Measurements from ENCODE around the gene ABHD2.

ABHD2 gene

GRCh38 chr15:89196994-89197393, 108.7 kb downstream of the ABHD2 start:
- Histone ChIP-seq H3K9me3 (ENCODE audit: control insufficient read depth, low read depth, low read length) (no peaks in the 10 kb centered on the region), H3K4me1 (ENCODE audit: control insufficient read depth, low read depth, low read length) (peaks cover 39% of the 10 kb centered on the region), H3K4me3 (ENCODE audit: low read length) (peak overlapping the region; percentile 11), H3K27ac (ENCODE audit: low read length) (peak overlapping the region; percentile 21), H3K9ac (ENCODE audit: low read length) (no peak overlapping the region), H3K36me3 (ENCODE audit: control insufficient read depth, low read depth, low read length) (no peaks in the 10 kb centered on the region), H3K27me3 (ENCODE audit: control insufficient read depth, insufficient read depth, low read length) (no peaks in the 10 kb centered on the region)

GRCh38 chr15:89197503-89197971, 109.3 kb downstream of the ABHD2 start:
- Histone ChIP-seq H3K4me3 (ENCODE audit: low read length) (peak overlapping the region; percentile 11), H3K4me1 (ENCODE audit: control insufficient read depth, low read depth, low read length) (peaks cover 44% of the 10 kb centered on the region), H3K9me3 (ENCODE audit: control insufficient read depth, low read depth, low read length) (no peaks in the 10 kb centered on the region), H3K27me3 (ENCODE audit: control insufficient read depth, insufficient read depth, low read length) (no peaks in the 10 kb centered on the region), H3K36me3 (ENCODE audit: control insufficient read depth, low read depth, low read length) (no peaks in the 10 kb centered on the region), H3K27ac (ENCODE audit: low read length) (peak overlapping the region; percentile 21), H3K9ac (ENCODE audit: low read length) (peak overlapping the region; percentile 14)

GRCh38 chr15:89198196-89198595, 109.9 kb downstream of the ABHD2 start:
- Histone ChIP-seq H3K9ac (ENCODE audit: low read length) (peak overlapping the region; percentile 14), H3K36me3 (ENCODE audit: control insufficient read depth, low read depth, low read length) (no peaks in the 10 kb centered on the region), H3K9me3 (ENCODE audit: control insufficient read depth, low read depth, low read length) (no peaks in the 10 kb centered on the region), H3K27ac (ENCODE audit: low read length) (no peak overlapping the region), H3K27me3 (ENCODE audit: control insufficient read depth, insufficient read depth, low read length) (no peaks in the 10 kb centered on the region), H3K4me1 (ENCODE audit: control insufficient read depth, low read depth, low read length) (peaks cover 45% of the 10 kb centered on the region), H3K4me3 (ENCODE audit: low read length) (no peak overlapping the region)

- Histone ChIP-seq H3K4me1 (ENCODE audit: control insufficient read depth, low read depth, low read length) (peaks cover 45% of the 10 kb centered on the region), H3K27ac (ENCODE audit: low read length) (no peak overlapping the region), H3K36me3 (ENCODE audit: control insufficient read depth, low read depth, low read length) (no peaks in the 10 kb centered on the region), H3K9ac (ENCODE audit: low read length) (peak overlapping the region; percentile 14), H3K4me3 (ENCODE audit: low read length) (no peak overlapping the region), H3K27me3 (ENCODE audit: control insufficient read depth, insufficient read depth, low read length) (no peaks in the 10 kb centered on the region), H3K9me3 (ENCODE audit: control insufficient read depth, low read depth, low read length) (no peaks in the 10 kb centered on the region)
These were observed 110.7 kb downstream of the ABHD2 start for GRCh38 chr15:89198934-89199333.

- no peak overlapping the region for H3K4me3 ChIP-seq (ENCODE audit: low read length)
- no peaks in the 10 kb centered on the region for H3K9me3 ChIP-seq (ENCODE audit: control insufficient read depth, low read depth, low read length)
- no peaks in the 10 kb centered on the region for H3K36me3 ChIP-seq (ENCODE audit: control insufficient read depth, low read depth, low read length)
- H3K27me3 ChIP-seq (ENCODE audit: control insufficient read depth, insufficient read depth, low read length): no peaks in the 10 kb centered on the region
- H3K27ac ChIP-seq (ENCODE audit: low read length): no peak overlapping the region
- peaks cover 45% of the 10 kb centered on the region for H3K4me1 ChIP-seq (ENCODE audit: control insufficient read depth, low read depth, low read length)
- no peak overlapping the region for H3K9ac ChIP-seq (ENCODE audit: low read length)
These were observed 111.5 kb downstream of the ABHD2 start for GRCh38 chr15:89199746-89200145.

GRCh38 chr15:89200182-89200581, 111.9 kb downstream of the ABHD2 start:
- Histone ChIP-seq H3K27me3 (ENCODE audit: control insufficient read depth, insufficient read depth, low read length) (no peaks in the 10 kb centered on the region), H3K4me1 (ENCODE audit: control insufficient read depth, low read depth, low read length) (peaks cover 45% of the 10 kb centered on the region), H3K9ac (ENCODE audit: low read length) (no peak overlapping the region), H3K4me3 (ENCODE audit: low read length) (no peak overlapping the region), H3K27ac (ENCODE audit: low read length) (no peak overlapping the region), H3K36me3 (ENCODE audit: control insufficient read depth, low read depth, low read length) (no peaks in the 10 kb centered on the region), H3K9me3 (ENCODE audit: control insufficient read depth, low read depth, low read length) (no peaks in the 10 kb centered on the region)

GRCh38 chr15:89201465-89202005, 113.3 kb downstream of the ABHD2 start:
- Histone ChIP-seq H3K9me3 (ENCODE audit: control insufficient read depth, low read depth, low read length) (no peaks in the 10 kb centered on the region), H3K27me3 (ENCODE audit: control insufficient read depth, insufficient read depth, low read length) (no peaks in the 10 kb centered on the region), H3K4me3 (ENCODE audit: low read length) (no peak overlapping the region), H3K4me1 (ENCODE audit: control insufficient read depth, low read depth, low read length) (peaks cover 41% of the 10 kb centered on the region), H3K27ac (ENCODE audit: low read length) (no peak overlapping the region), H3K36me3 (ENCODE audit: control insufficient read depth, low read depth, low read length) (no peaks in the 10 kb centered on the region), H3K9ac (ENCODE audit: low read length) (no peak overlapping the region)

GRCh38 chr15:89203705-89204273, 115.5 kb downstream of the ABHD2 start:
- no peaks in the 10 kb centered on the region for H3K27me3 ChIP-seq (ENCODE audit: control insufficient read depth, insufficient read depth, low read length)
- H3K36me3 ChIP-seq (ENCODE audit: control insufficient read depth, low read depth, low read length): no peaks in the 10 kb centered on the region

GRCh38 chr15:89205991-89206585, 117.8 kb downstream of the ABHD2 start:
- Histone ChIP-seq H3K36me3 (ENCODE audit: control insufficient read depth, low read depth, low read length) (no peaks in the 10 kb centered on the region), H3K27ac (ENCODE audit: low read length) (no peak overlapping the region), H3K4me1 (ENCODE audit: control insufficient read depth, low read depth, low read length) (peaks cover 9% of the 10 kb centered on the region), H3K27me3 (ENCODE audit: control insufficient read depth, insufficient read depth, low read length) (no peaks in the 10 kb centered on the region), H3K9me3 (ENCODE audit: control insufficient read depth, low read depth, low read length) (no peaks in the 10 kb centered on the region), H3K9ac (ENCODE audit: low read length) (no peak overlapping the region), H3K4me3 (ENCODE audit: low read length) (no peak overlapping the region)

More at GRCh38 chr15:89203705-89204273, 115.5 kb downstream of the ABHD2 start:
- Histone ChIP-seq H3K9me3 (ENCODE audit: control insufficient read depth, low read depth, low read length) (no peaks in the 10 kb centered on the region), H3K4me1 (ENCODE audit: control insufficient read depth, low read depth, low read length) (peaks cover 19% of the 10 kb centered on the region), H3K9ac (ENCODE audit: low read length) (no peak overlapping the region), H3K27ac (ENCODE audit: low read length) (no peak overlapping the region), H3K4me3 (ENCODE audit: low read length) (no peak overlapping the region)

GRCh38 chr15:89206908-89207331, 118.7 kb downstream of the ABHD2 start:
- Histone ChIP-seq H3K27ac (ENCODE audit: low read length) (no peak overlapping the region), H3K36me3 (ENCODE audit: control insufficient read depth, low read depth, low read length) (no peaks in the 10 kb centered on the region), H3K9me3 (ENCODE audit: control insufficient read depth, low read depth, low read length) (no peaks in the 10 kb centered on the region), H3K9ac (ENCODE audit: low read length) (no peak overlapping the region), H3K4me1 (ENCODE audit: control insufficient read depth, low read depth, low read length) (peaks cover 7% of the 10 kb centered on the region), H3K27me3 (ENCODE audit: control insufficient read depth, insufficient read depth, low read length) (no peaks in the 10 kb centered on the region), H3K4me3 (ENCODE audit: low read length) (no peak overlapping the region)

GRCh38 chr15:89208256-89208655, 120.0 kb downstream of the ABHD2 start:
- Histone ChIP-seq H3K4me3 (ENCODE audit: low read length) (no peak overlapping the region), H3K27ac (ENCODE audit: low read length) (no peak overlapping the region), H3K9me3 (ENCODE audit: control insufficient read depth, low read depth, low read length) (no peaks in the 10 kb centered on the region), H3K27me3 (ENCODE audit: control insufficient read depth, insufficient read depth, low read length) (no peaks in the 10 kb centered on the region), H3K4me1 (ENCODE audit: control insufficient read depth, low read depth, low read length) (no peaks in the 10 kb centered on the region), H3K36me3 (ENCODE audit: control insufficient read depth, low read depth, low read length) (no peaks in the 10 kb centered on the region), H3K9ac (ENCODE audit: low read length) (no peak overlapping the region)

GRCh38 chr15:89209057-89209456, 120.8 kb downstream of the ABHD2 start:
- no peak overlapping the region for H3K9ac ChIP-seq (ENCODE audit: low read length)
- H3K4me3 ChIP-seq (ENCODE audit: low read length): no peak overlapping the region
- no peak overlapping the region for H3K27ac ChIP-seq (ENCODE audit: low read length)
- no peaks in the 10 kb centered on the region for H3K36me3 ChIP-seq (ENCODE audit: control insufficient read depth, low read depth, low read length)
- no peaks in the 10 kb centered on the region for H3K4me1 ChIP-seq (ENCODE audit: control insufficient read depth, low read depth, low read length)
- H3K9me3 ChIP-seq (ENCODE audit: control insufficient read depth, low read depth, low read length): no peaks in the 10 kb centered on the region
- H3K27me3 ChIP-seq (ENCODE audit: control insufficient read depth, insufficient read depth, low read length): no peaks in the 10 kb centered on the region

Measured in iPS-18a (cell line).